ENCODE results near the gene GALNT13. TPM values are rescaled to one million over a fixed set of nuclear protein-coding genes. Genes with fewer than 3 reads are reported as not detected.

GALNT13 gene
- total RNA-seq, 1 experiment from 2014 or later: not detected

DNA sequence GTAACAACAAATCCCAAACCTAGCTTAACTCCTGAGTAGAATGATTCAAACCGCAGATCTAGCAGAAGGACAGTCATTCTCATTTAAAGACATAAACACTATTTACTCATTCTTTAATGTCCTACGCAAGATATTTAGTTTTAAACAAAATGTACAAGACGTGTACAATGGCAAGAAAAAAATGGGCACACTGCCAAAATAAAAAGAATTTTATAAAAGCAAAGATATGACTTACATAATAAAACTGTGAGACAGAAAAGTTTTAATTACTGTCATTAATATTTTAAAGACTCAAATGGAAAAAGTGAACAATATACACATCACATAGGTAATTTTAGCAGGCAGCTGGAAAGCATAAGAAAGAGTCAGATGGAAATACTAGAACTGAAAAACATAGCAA, 157.8 kb downstream of the GALNT13 start:
- Histone ChIP-seq H3K36me3 (no peaks in the 10 kb centered on the region), H3K9me3 (no peaks in the 10 kb centered on the region), H3K27me3 (no peaks in the 10 kb centered on the region), H3K4me3 (no peak overlapping the region)
- no peak for DNase-seq

DNA sequence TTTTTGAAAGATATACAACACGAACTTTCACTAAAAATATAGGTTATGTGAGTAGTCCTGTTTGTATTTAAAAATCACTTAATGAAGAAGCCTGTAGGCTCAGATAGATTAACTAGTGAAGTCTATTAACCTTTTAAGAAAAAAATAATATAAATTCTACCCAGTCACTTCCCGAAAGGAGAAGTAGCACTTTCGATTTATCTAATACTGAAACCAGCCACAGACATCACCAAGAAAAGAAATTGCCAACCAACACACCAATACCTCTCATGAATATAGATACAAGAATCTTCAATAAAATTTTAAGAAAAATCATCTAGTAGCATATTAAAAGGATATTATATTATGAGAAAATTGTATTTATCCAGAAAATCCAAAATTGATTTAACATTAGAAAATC, 160.5 kb downstream of the GALNT13 start:
- no peaks in the 10 kb centered on the region for H3K36me3 ChIP-seq
- no peaks in the 10 kb centered on the region for H3K9me3 ChIP-seq
- DNase-seq: no peak
- no peak overlapping the region for H3K4me3 ChIP-seq
- H3K27me3 ChIP-seq: no peaks in the 10 kb centered on the region

DNA sequence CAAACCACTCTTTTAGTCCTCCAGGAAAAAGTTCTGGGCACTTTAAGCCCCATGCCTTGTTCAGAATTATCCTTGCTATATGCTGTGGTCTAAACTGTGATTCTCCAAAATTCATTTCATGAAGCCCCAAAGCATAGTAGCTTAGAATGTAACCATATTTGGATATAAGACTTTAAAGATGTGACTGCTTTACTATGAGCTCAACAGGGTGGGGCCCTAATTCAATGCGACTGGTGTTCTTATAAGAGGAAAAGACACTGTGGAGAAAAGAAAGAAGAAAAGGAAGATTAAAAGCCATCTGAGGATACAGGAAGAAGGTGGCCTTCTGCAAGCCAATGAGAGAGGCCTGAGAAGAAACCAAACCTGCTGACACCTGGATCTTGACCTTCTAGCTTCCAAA, 174.8 kb downstream of the GALNT13 start:
- no peaks in the 10 kb centered on the region for H3K36me3 ChIP-seq
- no peaks in the 10 kb centered on the region for H3K27me3 ChIP-seq
- H3K4me3 ChIP-seq: no peak overlapping the region
- DNase-seq: no peak
- H3K9me3 ChIP-seq: no peaks in the 10 kb centered on the region

DNA sequence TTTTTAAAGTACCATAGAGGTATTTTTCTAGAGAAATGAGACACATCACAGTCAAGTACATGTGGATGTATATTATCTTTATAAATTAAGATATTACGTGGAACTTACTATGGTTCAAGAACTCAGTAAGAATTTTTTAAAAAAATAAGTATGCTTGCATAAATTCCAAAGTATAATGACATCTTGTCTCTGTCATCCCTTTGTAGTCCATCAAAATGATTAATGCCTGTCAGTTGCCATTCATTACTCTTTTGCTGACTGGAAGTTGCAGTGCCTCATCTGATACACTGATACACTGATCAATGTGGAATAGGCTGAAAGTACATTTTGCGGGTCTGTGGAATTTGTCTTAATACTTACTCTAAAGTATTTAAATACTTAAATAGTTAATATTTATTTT, 177.2 kb downstream of the GALNT13 start:
- no peaks in the 10 kb centered on the region for H3K36me3 ChIP-seq
- DNase-seq: no peak
- no peaks in the 10 kb centered on the region for H3K27me3 ChIP-seq
- H3K4me3 ChIP-seq: no peak overlapping the region
- H3K9me3 ChIP-seq: no peaks in the 10 kb centered on the region

DNA sequence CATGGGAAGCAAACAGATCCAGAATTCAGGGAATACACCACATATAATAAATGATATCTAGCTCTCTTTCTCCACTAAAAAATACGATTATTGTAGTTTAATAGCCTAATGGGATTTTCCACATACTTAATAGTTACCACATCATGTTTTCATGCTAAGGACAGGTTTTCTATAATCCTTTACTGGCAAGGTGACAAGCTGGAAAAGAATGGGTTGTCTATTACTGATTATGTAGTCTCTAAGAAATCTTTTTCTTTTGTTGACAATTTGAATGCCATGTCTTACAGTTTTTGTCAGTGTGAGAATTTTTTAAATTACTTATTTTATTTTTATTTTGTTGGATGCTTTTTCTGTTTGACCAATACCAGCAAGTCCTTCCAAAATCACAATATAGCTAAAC, 177.8 kb downstream of the GALNT13 start:
- Histone ChIP-seq H3K4me3 (no peak overlapping the region), H3K36me3 (no peaks in the 10 kb centered on the region), H3K27me3 (no peaks in the 10 kb centered on the region), H3K9me3 (no peaks in the 10 kb centered on the region)
- no peak for DNase-seq

DNA sequence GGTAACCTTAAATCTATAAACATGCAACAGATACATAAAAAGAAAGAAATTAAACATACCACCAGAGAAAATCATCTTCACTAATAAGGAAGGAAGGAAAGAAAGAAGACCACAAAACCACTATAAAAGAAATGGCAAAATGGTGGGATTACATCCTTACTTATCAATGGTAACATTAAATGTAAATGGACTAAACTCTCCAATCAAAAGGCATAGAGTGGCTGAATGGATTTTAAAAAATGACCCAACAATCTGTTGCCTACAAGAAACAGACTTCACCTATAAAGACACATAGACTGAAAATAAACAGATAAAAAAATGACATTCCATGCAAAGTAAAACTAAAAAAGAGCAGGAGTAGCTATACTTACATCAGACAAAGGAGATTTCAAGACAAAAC, 195.4 kb downstream of the GALNT13 start:
- Histone ChIP-seq H3K4me3 (no peak overlapping the region), H3K36me3 (no peaks in the 10 kb centered on the region), H3K27me3 (no peaks in the 10 kb centered on the region), H3K9me3 (no peaks in the 10 kb centered on the region)
- no peak for DNase-seq

DNA sequence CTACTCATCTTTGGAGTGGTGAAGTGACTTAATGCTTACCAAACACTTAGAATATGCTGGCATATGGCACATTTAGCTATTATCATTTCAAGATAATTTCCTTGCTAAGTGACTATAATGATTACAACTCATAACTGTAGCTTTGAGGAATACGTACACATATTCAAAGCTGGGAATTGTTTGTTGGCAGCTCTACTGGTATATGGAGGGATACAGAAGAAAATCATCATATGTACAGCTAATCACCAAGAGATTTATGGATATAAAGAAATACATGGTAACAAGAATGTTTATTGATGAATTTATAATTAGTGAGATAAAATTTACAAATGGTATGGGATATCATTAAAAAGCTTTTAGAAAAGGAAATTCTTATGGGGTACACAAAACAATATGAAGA, 207.2 kb downstream of the GALNT13 start:
- H3K27me3 ChIP-seq: no peaks in the 10 kb centered on the region; the same call in 1 of the 2 replicates
- DNase-seq: no peak
- no peaks in the 10 kb centered on the region for H3K9me3 ChIP-seq
- no peaks in the 10 kb centered on the region for H3K36me3 ChIP-seq
- H3K4me3 ChIP-seq: no peak overlapping the region

DNA sequence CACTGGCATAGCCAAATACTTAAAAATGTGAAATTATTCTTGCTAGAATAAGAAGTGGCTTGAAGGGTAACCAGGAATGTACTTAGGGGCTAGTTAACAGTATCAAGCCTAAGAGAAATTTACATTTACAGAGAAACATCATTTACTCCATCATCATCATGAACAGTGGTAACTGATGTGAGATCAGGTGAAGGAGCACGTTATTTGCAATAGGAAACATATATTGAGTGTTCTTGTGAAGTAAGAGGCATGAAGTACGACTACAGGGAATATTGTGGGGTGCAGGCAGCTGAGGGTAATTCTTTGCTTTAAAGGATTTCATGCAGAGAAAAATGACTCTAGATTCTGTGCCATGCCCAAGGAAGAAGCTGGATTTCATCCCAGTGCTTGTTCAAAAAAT, 220.8 kb downstream of the GALNT13 start:
- Histone ChIP-seq H3K9me3 (no peaks in the 10 kb centered on the region), H3K27me3 (no peaks in the 10 kb centered on the region), H3K4me3 (no peak overlapping the region), H3K36me3 (no peaks in the 10 kb centered on the region)
- no peak for DNase-seq

DNA sequence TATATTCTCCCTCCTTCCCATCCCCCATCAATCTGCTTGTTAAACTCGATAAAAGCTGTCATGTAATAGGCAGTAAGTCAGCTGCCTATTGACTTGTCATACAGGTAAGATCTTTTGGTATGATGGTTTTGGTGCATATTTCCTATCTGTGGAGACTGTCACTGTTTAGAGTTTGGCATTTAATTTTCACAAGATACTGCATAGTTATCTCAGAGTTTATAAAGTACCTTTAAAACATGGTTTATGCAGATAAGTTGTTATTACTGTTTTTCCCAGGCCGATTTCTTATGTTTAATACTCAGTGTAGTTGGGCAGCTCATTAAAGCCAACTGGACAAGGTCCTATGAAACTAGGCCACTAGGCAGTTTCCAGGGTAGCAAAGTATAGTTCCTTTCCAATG, 222.1 kb downstream of the GALNT13 start:
- H3K36me3 ChIP-seq: no peaks in the 10 kb centered on the region
- no peaks in the 10 kb centered on the region for H3K27me3 ChIP-seq
- no peaks in the 10 kb centered on the region for H3K9me3 ChIP-seq
- DNase-seq: no peak
- H3K4me3 ChIP-seq: no peak overlapping the region

DNA sequence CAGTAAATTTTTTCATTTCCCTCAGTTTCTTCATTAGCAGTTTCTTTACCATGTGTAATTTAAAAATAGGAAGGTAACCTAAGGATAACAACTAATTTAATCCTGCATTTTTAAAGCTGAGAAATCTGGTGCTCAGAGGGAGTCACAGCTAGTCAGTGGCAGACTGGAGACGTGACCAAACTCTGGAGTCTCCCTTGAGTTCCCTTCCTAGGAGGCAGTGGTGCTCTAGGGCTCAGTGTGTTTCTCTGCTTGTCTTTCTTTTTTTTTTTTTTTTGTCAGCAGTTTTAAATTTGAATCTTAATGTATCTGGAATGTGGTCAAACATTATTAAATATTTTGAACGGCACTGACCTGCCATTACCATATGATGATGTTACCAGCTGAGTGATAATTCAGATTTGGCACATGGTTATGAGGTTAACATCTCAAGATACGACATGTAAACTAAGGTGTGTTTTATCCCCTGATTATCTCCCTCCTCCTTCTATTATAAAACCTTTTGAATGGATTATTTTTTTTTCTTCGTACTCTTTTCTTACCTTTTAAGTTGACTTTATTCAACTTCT, 226.2 kb downstream of the GALNT13 start:
- no peaks in the 10 kb centered on the region for H3K27me3 ChIP-seq
- no peaks in the 10 kb centered on the region for H3K9me3 ChIP-seq
- no peak for DNase-seq
- no peak overlapping the region for H3K4me3 ChIP-seq
- no peaks in the 10 kb centered on the region for H3K36me3 ChIP-seq

DNA sequence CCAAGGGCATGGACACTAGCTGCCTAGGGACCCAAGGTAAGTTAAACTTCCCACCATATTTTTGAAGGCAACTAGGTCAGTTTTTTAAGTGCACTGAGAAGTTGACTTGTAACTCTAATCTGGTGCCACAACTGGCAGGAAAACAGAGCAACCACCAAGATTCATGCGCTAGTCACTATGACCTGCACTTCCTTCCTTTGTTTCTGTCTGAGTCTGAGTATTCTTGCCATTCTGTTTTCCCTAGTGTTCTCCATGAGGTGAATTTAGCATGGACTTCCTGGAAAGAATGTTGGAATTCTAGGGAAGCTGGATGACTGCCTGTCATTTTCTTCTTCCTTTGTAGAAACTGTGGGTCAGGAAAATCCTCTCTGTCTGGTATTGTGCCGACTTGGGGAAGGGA, 249.0 kb downstream of the GALNT13 start:
- H3K27me3 ChIP-seq: no peaks in the 10 kb centered on the region
- H3K4me3 ChIP-seq: no peak overlapping the region
- DNase-seq: no peak
- no peaks in the 10 kb centered on the region for H3K36me3 ChIP-seq
- H3K9me3 ChIP-seq: no peaks in the 10 kb centered on the region

DNA sequence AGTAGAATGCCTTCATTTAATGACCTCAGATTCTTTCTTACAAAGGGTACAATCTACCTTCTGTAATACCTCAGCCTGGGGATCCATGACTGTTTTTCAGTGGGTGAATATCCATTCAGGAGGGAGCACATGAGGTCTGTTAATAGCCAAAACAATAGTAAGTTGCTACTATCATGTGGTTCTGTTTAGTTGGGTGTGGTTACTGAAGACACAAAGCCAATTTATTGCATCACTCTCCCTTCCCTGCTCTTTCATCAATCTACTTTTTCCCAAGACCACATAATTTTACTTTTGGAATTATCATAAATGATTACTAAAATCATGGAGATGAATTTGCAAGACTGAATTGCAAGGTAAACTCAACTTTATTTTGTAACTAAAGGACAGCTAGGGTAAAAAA, 254.2 kb downstream of the GALNT13 start:
- DNase-seq: no peak
- no peaks in the 10 kb centered on the region for H3K36me3 ChIP-seq
- H3K4me3 ChIP-seq: no peak overlapping the region
- H3K27me3 ChIP-seq: no peaks in the 10 kb centered on the region
- no peaks in the 10 kb centered on the region for H3K9me3 ChIP-seq

DNA sequence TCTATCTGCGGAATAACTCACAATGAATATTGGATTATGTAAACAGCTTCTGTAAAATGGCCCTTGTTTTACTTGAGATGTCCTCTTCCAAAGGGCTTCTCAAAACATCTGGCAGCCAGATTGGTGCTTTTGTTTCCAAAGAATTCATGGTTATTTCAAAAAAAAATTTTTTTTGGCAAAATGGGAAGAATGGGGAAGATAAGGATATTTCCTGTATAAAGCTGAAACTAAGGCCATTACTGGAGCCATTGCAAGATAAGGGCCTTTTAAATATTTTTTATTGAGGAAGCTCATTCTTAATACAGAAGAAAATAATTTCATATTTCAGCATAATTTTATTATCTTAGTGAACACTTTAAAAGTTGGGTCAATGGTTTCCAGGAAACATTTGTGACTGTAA, 259.1 kb downstream of the GALNT13 start:
- Histone ChIP-seq H3K9me3 (no peaks in the 10 kb centered on the region), H3K36me3 (no peaks in the 10 kb centered on the region), H3K27me3 (no peaks in the 10 kb centered on the region), H3K4me3 (no peak overlapping the region)
- DNase-seq: no peak

DNA sequence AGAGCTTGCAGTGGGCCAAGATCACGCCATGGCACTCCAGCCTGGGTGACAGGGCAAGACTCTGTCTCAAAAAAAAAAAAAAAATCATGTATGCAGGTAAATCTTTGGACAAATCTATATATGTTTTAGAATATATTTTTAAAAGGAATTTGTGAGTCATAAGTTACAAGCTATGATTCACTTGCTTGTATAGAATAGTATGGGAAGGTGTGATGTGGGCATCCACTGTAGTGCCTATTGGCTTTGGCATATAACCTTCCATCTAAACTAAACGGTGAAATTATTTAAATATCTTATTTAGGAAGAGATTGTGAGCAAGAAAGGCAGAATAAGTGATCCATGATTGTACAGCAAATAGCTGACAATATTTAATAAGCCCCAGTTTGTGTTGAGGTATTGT, 261.1 kb downstream of the GALNT13 start:
- Histone ChIP-seq H3K27me3 (no peaks in the 10 kb centered on the region), H3K36me3 (no peaks in the 10 kb centered on the region), H3K4me3 (no peak overlapping the region), H3K9me3 (no peaks in the 10 kb centered on the region)
- no peak for DNase-seq

DNA sequence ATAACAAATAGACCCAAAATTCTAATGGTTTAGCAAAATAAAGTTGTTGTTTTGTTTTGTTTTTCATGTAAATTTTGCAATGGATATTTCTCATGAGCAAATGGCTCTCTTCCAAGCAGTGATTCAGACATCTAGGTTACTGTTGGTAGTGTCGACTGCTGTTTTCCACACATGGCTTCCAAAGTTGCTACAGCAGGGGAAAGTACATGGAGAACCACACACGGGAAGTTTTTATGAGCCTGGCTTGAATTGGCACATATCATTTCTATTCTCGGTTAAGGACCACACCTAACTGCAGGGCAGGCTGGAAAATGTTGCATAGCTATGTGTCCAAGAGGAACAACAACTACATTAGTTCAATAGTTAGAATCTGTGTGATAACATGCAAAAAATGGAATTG, 262.1 kb downstream of the GALNT13 start:
- no peaks in the 10 kb centered on the region for H3K9me3 ChIP-seq
- H3K36me3 ChIP-seq: no peaks in the 10 kb centered on the region
- no peak overlapping the region for H3K4me3 ChIP-seq
- DNase-seq: peak; percentile 3
- no peaks in the 10 kb centered on the region for H3K27me3 ChIP-seq

DNA sequence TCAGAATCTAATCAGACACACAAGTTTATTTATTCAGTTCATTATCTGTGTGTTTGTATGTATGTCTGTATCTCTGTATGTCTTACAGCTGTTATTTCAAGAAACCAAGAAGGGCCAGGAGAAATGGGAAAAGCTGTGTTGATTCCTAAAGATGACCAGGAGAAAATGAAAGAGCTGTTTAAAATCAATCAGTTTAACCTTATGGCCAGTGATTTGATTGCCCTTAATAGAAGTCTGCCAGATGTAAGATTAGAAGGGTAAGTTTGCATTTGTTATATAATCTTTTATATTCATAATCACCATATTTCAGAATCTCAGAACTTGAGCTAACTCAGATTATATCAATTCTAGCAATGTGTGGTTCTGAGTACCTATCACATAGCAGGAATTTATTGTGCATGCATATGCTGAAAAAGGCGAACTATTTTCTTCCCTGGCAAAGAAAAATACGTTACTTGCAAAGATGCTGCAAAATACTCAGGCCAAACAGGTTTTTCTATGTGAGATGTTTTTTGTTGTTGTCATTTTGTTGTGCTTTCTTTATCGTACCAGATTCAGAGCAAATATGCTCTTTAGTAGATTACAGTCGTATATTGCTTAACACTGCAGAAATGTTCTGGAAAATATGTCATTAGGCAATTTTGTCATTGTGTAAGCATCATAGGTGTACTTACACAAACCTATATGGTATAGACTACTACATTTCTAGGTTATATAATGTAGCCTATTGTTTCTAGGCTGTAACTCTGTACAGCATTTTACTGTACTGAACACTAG, 268.7 kb downstream of the GALNT13 start:
- no peak for DNase-seq
- Histone ChIP-seq H3K27me3 (no peaks in the 10 kb centered on the region), H3K4me3 (no peak overlapping the region), H3K9me3 (no peaks in the 10 kb centered on the region), H3K36me3 (no peaks in the 10 kb centered on the region)

DNA sequence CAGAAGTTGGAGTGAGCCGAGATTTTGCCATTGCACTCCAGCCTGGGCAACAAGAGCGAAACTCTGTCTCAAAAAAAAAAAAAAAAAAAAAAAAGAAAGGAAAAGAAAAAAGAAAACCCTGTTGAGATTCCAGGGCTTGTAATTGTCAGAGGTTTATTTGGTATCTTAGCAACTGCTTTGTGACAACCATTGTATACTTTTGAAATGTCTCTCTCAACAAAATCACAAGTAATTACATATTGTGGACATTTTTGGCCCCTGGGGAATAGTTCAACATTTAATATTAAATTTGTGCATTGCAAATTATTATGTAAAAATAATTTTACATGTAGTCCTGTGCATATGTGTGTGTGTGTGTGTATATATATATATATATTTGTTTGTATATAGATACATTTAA, 270.8 kb downstream of the GALNT13 start:
- Histone ChIP-seq H3K9me3 (no peaks in the 10 kb centered on the region), H3K27me3 (no peaks in the 10 kb centered on the region), H3K36me3 (no peaks in the 10 kb centered on the region), H3K4me3 (no peak overlapping the region)
- DNase-seq: no peak

DNA sequence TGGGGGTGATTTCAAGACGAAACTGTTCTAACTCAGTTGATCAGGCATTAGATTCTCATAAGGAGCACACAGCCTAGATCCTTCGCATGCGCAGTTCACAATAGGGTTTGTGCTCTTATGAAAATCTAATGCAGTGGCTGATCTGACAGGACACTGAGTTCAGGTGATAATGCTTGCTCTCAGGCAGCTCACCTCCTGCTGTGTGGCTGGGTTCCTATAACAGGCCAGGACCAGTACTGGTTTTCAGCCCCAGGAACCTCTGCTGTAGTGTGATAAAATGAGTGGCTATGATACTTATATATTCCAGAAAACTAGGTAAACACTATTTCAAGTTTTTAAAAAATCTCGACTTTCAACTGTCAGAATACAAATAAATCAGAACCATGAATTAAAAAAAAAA, 271.4 kb downstream of the GALNT13 start:
- DNase-seq: no peak
- H3K36me3 ChIP-seq: no peaks in the 10 kb centered on the region
- H3K9me3 ChIP-seq: no peaks in the 10 kb centered on the region
- no peak overlapping the region for H3K4me3 ChIP-seq
- no peaks in the 10 kb centered on the region for H3K27me3 ChIP-seq

All from MG63 (cell line).